Measurements from ENCODE around the gene LRRC61. TPM values are rescaled to one million over a fixed set of nuclear protein-coding genes. Genes with fewer than 3 reads are reported as not detected.

LRRC61 gene
- polyA plus RNA-seq, 1 of the 3 experiments (the other 2 are of a cell fraction), result 0.99 TPM

DNA sequence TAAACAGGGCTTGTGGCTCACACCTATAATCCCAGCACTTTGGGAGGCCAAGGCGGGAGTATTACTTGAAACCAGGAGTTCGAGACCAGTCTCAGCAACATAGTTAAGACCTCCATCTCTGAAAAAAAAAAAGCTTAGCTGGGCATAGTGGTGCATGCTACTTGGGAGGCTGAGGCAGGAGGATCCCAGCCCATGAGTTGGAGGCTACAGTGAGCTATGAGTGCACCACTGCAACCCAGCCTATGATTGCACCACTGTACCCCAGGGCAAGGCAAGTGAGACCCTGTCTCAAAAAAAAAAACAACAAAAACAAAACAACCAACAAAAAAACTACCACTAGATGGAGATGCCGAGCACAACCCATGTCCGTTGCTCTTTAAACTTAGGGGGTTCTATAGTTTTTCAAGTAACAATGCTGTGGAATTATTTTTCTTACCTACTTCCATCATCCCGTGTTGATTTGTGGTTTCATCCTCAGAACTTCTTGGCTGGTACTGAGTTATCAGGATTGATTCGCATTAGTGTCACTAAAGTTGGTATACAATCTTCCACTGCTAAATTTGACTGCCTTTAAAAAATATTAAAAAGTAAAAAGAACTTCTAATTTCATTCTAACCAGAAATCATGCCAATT lies 33.2 kb downstream of the LRRC61 start (continued):
- no peak for TF ChIP-seq MEF2A (IDR thresholded peaks at IDR 0.05; ENCODE audit: borderline replicate concordance, low read depth)
- TF ChIP-seq FOSL2 (IDR thresholded peaks at IDR 0.05; ENCODE audit: borderline replicate concordance, low read depth), result no peak
- TF ChIP-seq, protein P1, sequence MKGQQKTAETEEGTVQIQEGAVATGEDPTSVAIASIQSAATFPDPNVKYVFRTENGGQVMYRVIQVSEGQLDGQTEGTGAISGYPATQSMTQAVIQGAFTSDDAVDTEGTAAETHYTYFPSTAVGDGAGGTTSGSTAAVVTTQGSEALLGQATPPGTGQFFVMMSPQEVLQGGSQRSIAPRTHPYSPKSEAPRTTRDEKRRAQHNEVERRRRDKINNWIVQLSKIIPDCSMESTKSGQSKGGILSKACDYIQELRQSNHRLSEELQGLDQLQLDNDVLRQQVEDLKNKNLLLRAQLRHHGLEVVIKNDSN (IDR thresholded peaks at IDR 0.05; ENCODE audit: borderline replicate concordance, low read depth), result no peak
- TF ChIP-seq RCOR1 (IDR thresholded peaks at IDR 0.05; ENCODE audit: low read length), result no peak
- no peak for TF ChIP-seq POLR2AphosphoS5 (IDR thresholded peaks at IDR 0.05; ENCODE audit: low read depth, low read length)
- TF ChIP-seq JUND (IDR thresholded peaks at IDR 0.05), result no peak
- TF ChIP-seq CHD2 (IDR thresholded peaks at IDR 0.05; ENCODE audit: low read length, partially characterized antibody), result no peak
- no peak for TF ChIP-seq MXI1 (IDR thresholded peaks at IDR 0.05; ENCODE audit: low read depth, low read length)
- TF ChIP-seq ELF1 (IDR thresholded peaks at IDR 0.05), result no peak

- Histone ChIP-seq H3K4me2 (no peak overlapping the region), H3F3A (replicated peaks; ENCODE audit: insufficient read depth) (no peaks in the 10 kb centered on the region), H3K9ac (no peak overlapping the region), H2AFZ (ENCODE audit: low read depth) (no peak overlapping the region), H3K27me3 (ENCODE audit: insufficient read depth) (no peaks in the 10 kb centered on the region), H4K20me1 (ENCODE audit: insufficient read depth) (no peaks in the 10 kb centered on the region), H3K4me1 (ENCODE audit: control insufficient read depth in 1 of 2, insufficient read depth in 2 of 2, low read depth in 1 of 2, low read length in 1 of 2) (no peaks in the 10 kb centered on the region), H3K9me2 (no peaks in the 10 kb centered on the region), H3K27ac (ENCODE audit: low read depth in 2 of 2, low read length in 1 of 2) (no peak overlapping the region), H3K79me2 (ENCODE audit: insufficient read depth) (no peaks in the 10 kb centered on the region), H3K9me3 (no peaks in the 10 kb centered on the region), H3K4me3 (ENCODE audit: low read depth in 2 of 2, low read length in 1 of 2) (no peak overlapping the region), H3K36me3 (replicated peaks in 1 of 2; ENCODE audit: control insufficient read depth in 1 of 2, insufficient read depth in 2 of 2, low read length in 1 of 2) (no peaks in the 10 kb centered on the region)
- TF ChIP-seq SIN3A (IDR thresholded peaks at IDR 0.05; ENCODE audit: borderline replicate concordance, low read depth, low read length) (no peak), YY1 (IDR thresholded peaks at IDR 0.05; ENCODE audit: low read depth) (no peak), ELF1 (IDR thresholded peaks at IDR 0.05) (no peak), TCF12 (IDR thresholded peaks at IDR 0.05) (no peak)
- DNase-seq, result no peak
- 77% methylated on average over 9 of the region's 9 CpGs for WGBS (ENCODE audit: low lambda C conversion rate)
- ChIA-PET CTCF (interaction anchor here (0.7 to 5.7 kb wide), 16 partner anchors 11 to 92 kb away, joined by 3 to 57 read pairs (median 4); partner anchors contain the start of genes RARRES2 and REPIN1), POLR2A (no interaction called here)
Observed at GRCh38 chr7:150357270-150357669, 34.1 kb downstream of the LRRC61 start.

- no peaks in the 10 kb centered on the region for H4K20me1 ChIP-seq (ENCODE audit: insufficient read depth)
- no peak overlapping the region for H3K27ac ChIP-seq (ENCODE audit: low read depth in 2 of 2, low read length in 1 of 2)
- H3K79me2 ChIP-seq (ENCODE audit: insufficient read depth), result no peaks in the 10 kb centered on the region
- TF ChIP-seq, protein P2, sequence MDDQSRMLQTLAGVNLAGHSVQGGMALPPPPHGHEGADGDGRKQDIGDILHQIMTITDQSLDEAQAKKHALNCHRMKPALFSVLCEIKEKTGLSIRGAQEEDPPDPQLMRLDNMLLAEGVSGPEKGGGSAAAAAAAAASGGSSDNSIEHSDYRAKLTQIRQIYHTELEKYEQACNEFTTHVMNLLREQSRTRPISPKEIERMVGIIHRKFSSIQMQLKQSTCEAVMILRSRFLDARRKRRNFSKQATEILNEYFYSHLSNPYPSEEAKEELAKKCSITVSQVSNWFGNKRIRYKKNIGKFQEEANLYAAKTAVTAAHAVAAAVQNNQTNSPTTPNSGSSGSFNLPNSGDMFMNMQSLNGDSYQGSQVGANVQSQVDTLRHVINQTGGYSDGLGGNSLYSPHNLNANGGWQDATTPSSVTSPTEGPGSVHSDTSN (IDR thresholded peaks at IDR 0.05), result no peak
- no peak for TF ChIP-seq NFIC (IDR thresholded peaks at IDR 0.05; ENCODE audit: borderline replicate concordance)
- TF ChIP-seq TCF12 (IDR thresholded peaks at IDR 0.05), result no peak
- no peak for TF ChIP-seq SMC3 (IDR thresholded peaks at IDR 0.05; ENCODE audit: low read depth, low read length)
- TF ChIP-seq RXRA (IDR thresholded peaks at IDR 0.05; ENCODE audit: borderline replicate concordance, low read depth), result no peak
- no peak for TF ChIP-seq RAD21 (IDR thresholded peaks at IDR 0.05; ENCODE audit: low read length)
- TF ChIP-seq EZH2phosphoT487 (IDR thresholded peaks at IDR 0.05; ENCODE audit: borderline replicate concordance, low read depth), result no peak
- no peak for TF ChIP-seq SIN3A (IDR thresholded peaks at IDR 0.05; ENCODE audit: borderline replicate concordance, low read depth, low read length)
- TF ChIP-seq, protein P3, sequence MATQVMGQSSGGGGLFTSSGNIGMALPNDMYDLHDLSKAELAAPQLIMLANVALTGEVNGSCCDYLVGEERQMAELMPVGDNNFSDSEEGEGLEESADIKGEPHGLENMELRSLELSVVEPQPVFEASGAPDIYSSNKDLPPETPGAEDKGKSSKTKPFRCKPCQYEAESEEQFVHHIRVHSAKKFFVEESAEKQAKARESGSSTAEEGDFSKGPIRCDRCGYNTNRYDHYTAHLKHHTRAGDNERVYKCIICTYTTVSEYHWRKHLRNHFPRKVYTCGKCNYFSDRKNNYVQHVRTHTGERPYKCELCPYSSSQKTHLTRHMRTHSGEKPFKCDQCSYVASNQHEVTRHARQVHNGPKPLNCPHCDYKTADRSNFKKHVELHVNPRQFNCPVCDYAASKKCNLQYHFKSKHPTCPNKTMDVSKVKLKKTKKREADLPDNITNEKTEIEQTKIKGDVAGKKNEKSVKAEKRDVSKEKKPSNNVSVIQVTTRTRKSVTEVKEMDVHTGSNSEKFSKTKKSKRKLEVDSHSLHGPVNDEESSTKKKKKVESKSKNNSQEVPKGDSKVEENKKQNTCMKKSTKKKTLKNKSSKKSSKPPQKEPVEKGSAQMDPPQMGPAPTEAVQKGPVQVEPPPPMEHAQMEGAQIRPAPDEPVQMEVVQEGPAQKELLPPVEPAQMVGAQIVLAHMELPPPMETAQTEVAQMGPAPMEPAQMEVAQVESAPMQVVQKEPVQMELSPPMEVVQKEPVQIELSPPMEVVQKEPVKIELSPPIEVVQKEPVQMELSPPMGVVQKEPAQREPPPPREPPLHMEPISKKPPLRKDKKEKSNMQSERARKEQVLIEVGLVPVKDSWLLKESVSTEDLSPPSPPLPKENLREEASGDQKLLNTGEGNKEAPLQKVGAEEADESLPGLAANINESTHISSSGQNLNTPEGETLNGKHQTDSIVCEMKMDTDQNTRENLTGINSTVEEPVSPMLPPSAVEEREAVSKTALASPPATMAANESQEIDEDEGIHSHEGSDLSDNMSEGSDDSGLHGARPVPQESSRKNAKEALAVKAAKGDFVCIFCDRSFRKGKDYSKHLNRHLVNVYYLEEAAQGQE (IDR thresholded peaks at IDR 0.05; ENCODE audit: low read depth, low read length), result no peak
- no peak for TF ChIP-seq FOXJ3 (CRISPR knock-in tag; IDR thresholded peaks at IDR 0.05)
- no peaks in the 10 kb centered on the region for H3K9me2 ChIP-seq
- no peak overlapping the region for H3K4me3 ChIP-seq (ENCODE audit: low read depth in 2 of 2, low read length in 1 of 2)
- no peak overlapping the region for H3K9ac ChIP-seq
- no peak overlapping the region for H3K4me2 ChIP-seq
- 91% methylated on average over 13 of the region's 13 CpGs for WGBS (ENCODE audit: low lambda C conversion rate)
- CTCF ChIA-PET, result interaction anchor here (1.0 to 5.7 kb wide), 8 partner anchors 10 to 92 kb away, joined by 3 to 57 read pairs (median 4); partner anchors contain the start of genes RARRES2 and REPIN1
- no peaks in the 10 kb centered on the region for H3K9me3 ChIP-seq
- H3K36me3 ChIP-seq (replicated peaks in 1 of 2; ENCODE audit: control insufficient read depth in 1 of 2, insufficient read depth in 2 of 2, low read length in 1 of 2), result no peaks in the 10 kb centered on the region
- H3F3A ChIP-seq (replicated peaks; ENCODE audit: insufficient read depth), result no peaks in the 10 kb centered on the region
- no peak for DNase-seq
- no peaks in the 10 kb centered on the region for H3K27me3 ChIP-seq (ENCODE audit: insufficient read depth)
- POLR2A ChIA-PET, result interaction anchor here (0.6 kb wide), 1 partner anchor 590 kb away, joined by 3 read pairs; no protein-coding TSS in a partner anchor
- peaks cover 0 to under 1% of the 10 kb centered on the region in 2 experiments; a peak in 1 of 4 replicates for H3K4me1 ChIP-seq (ENCODE audit: control insufficient read depth in 1 of 2, insufficient read depth in 2 of 2, low read depth in 1 of 2, low read length in 1 of 2)
- no peak overlapping the region for H2AFZ ChIP-seq (ENCODE audit: low read depth)
Observed at GRCh38 chr7:150357771-150358427, 34.7 kb downstream of the LRRC61 start.
